HEK293 (cell line): ENCODE results near the gene CAMK2G.

ENCODE experiments used
- BCL11A ChIP-seq: fragments of 450-650 bp; formaldehyde crosslinking; IDR thresholded peaks from 2 replicates; pipeline ENCODE4 v1.5.1; 2016; ENCODE audit warnings: low read depth, missing biosample characterization, missing genetic modification characterization
- CTCF ChIP-seq: fragments of 450-650 bp; formaldehyde crosslinking; IDR thresholded peaks from 2 replicates; pipeline ENCODE4 v1.5.1; 2016; ENCODE audit warnings: missing biosample characterization, missing genetic modification characterization
- HOXA7 ChIP-seq: sonication (generic); formaldehyde crosslinking; IDR thresholded peaks from 2 replicates; pipeline ENCODE4 v1.8.1; 2022; ENCODE audit warnings: missing genetic modification reagents, borderline replicate concordance
- MZF1 ChIP-seq: fragments of 450-650 bp; formaldehyde crosslinking; IDR thresholded peaks from 2 replicates; pipeline ENCODE4 v1.5.1; 2017; ENCODE audit warnings: missing biosample characterization, missing genetic modification characterization, borderline replicate concordance
- PRDM10 ChIP-seq: fragments of 450-650 bp; formaldehyde crosslinking; IDR thresholded peaks from 2 replicates; pipeline ENCODE4 v1.5.1; 2016; ENCODE audit warnings: missing biosample characterization, missing genetic modification characterization
- PRDM4 ChIP-seq: fragments of 450-650 bp; formaldehyde crosslinking; IDR thresholded peaks from 2 replicates; pipeline ENCODE4 v1.5.1; 2017; ENCODE audit warnings: missing biosample characterization, missing genetic modification characterization
- PRDM6 ChIP-seq: fragments of 450-650 bp; formaldehyde crosslinking; IDR thresholded peaks from 2 replicates; pipeline ENCODE4 v1.5.1; 2017; ENCODE audit warnings: missing biosample characterization, missing genetic modification characterization
- SCRT1 ChIP-seq: fragments of 450-650 bp; formaldehyde crosslinking; IDR thresholded peaks from 2 replicates; pipeline ENCODE4 v1.5.1; 2016; ENCODE audit warnings: missing biosample characterization, missing genetic modification characterization, borderline replicate concordance
- SCRT2 ChIP-seq: fragments of 450-650 bp; formaldehyde crosslinking; IDR thresholded peaks from 2 replicates; pipeline ENCODE4 v1.5.1; 2016; ENCODE audit warnings: missing biosample characterization, missing genetic modification characterization
- SP2 ChIP-seq: fragments of 450-650 bp; formaldehyde crosslinking; IDR thresholded peaks from 2 replicates; pipeline ENCODE4 v1.5.1; 2016; ENCODE audit warnings: missing biosample characterization, missing genetic modification characterization
- YY1 ChIP-seq: fragments of 450-650 bp; formaldehyde crosslinking; IDR thresholded peaks from 2 replicates; pipeline ENCODE4 v1.5.1; 2018; ENCODE audit warnings: missing biosample characterization, missing genetic modification characterization
- YY2 ChIP-seq: fragments of 450-650 bp; formaldehyde crosslinking; IDR thresholded peaks from 2 replicates; pipeline ENCODE4 v1.5.1; 2016; ENCODE audit warnings: missing biosample characterization, missing genetic modification characterization
- ZBTB20 ChIP-seq: fragments of 450-650 bp; formaldehyde crosslinking; IDR thresholded peaks from 2 replicates; pipeline ENCODE4 v1.5.1; 2016; ENCODE audit warnings: missing biosample characterization, missing genetic modification characterization
- ZFHX2 ChIP-seq: fragments of 450-650 bp; formaldehyde crosslinking; conservative IDR thresholded peaks from 2 replicates; pipeline ENCODE4 v1.5.1; 2016; ENCODE audit warnings: missing biosample characterization, missing genetic modification characterization
- ZFP41 ChIP-seq: fragments of 450-650 bp; formaldehyde crosslinking; IDR thresholded peaks from 2 replicates; pipeline ENCODE4 v1.5.1; 2016; ENCODE audit warnings: missing biosample characterization, missing genetic modification characterization, borderline replicate concordance
- ZIC2 ChIP-seq: fragments of 450-650 bp; formaldehyde crosslinking; IDR thresholded peaks from 2 replicates; pipeline ENCODE4 v1.5.1; 2016; ENCODE audit warnings: missing biosample characterization, missing genetic modification characterization
- ZNF121 ChIP-seq: fragments of 450-650 bp; formaldehyde crosslinking; IDR thresholded peaks from 2 replicates; pipeline ENCODE4 v1.5.1; 2016; ENCODE audit warnings: missing biosample characterization, missing genetic modification characterization
- ZNF146 ChIP-seq: fragments of 450-650 bp; formaldehyde crosslinking; IDR thresholded peaks from 2 replicates; pipeline ENCODE4 v1.5.1; 2016; ENCODE audit warnings: missing biosample characterization, missing genetic modification characterization
- ZNF248 ChIP-seq: fragments of 450-650 bp; formaldehyde crosslinking; IDR thresholded peaks from 2 replicates; pipeline ENCODE4 v1.5.1; 2017; ENCODE audit warnings: missing biosample characterization, missing genetic modification characterization
- ZNF302 ChIP-seq: fragments of 450-650 bp; formaldehyde crosslinking; IDR thresholded peaks from 2 replicates; pipeline ENCODE4 v1.5.1; 2016; ENCODE audit warnings: missing biosample characterization, missing genetic modification characterization, low read depth
- ZNF311 ChIP-seq: fragments of 450-650 bp; formaldehyde crosslinking; IDR thresholded peaks from 2 replicates; pipeline ENCODE4 v1.5.1; 2017; ENCODE audit warnings: missing biosample characterization, missing genetic modification characterization, borderline replicate concordance
- ZNF324 ChIP-seq: fragments of 450-650 bp; formaldehyde crosslinking; IDR thresholded peaks from 2 replicates; pipeline ENCODE4 v1.5.1; 2016; ENCODE audit warnings: missing biosample characterization, missing genetic modification characterization
- ZNF335 ChIP-seq: fragments of 450-650 bp; formaldehyde crosslinking; conservative IDR thresholded peaks from 2 replicates; pipeline ENCODE4 v1.5.1; 2016; ENCODE audit warnings: missing biosample characterization, missing genetic modification characterization
- ZNF404 ChIP-seq: fragments of 450-650 bp; formaldehyde crosslinking; IDR thresholded peaks from 2 replicates; pipeline ENCODE4 v1.5.1; 2017; ENCODE audit warnings: missing biosample characterization, missing genetic modification characterization
- ZNF510 ChIP-seq: fragments of 450-650 bp; formaldehyde crosslinking; IDR thresholded peaks from 2 replicates; pipeline ENCODE4 v1.5.1; 2018; ENCODE audit warnings: mild to moderate bottlenecking, missing genetic modification characterization, missing biosample characterization; ENCODE audit not compliant: insufficient replicate concordance
- ZNF513 ChIP-seq: fragments of 450-650 bp; IDR thresholded peaks from 2 replicates; pipeline ENCODE4 v1.5.1; 2018; ENCODE audit warnings: missing biosample characterization, missing genetic modification characterization
- ZNF596 ChIP-seq: fragments of 450-650 bp; IDR thresholded peaks from 2 replicates; pipeline ENCODE4 v1.5.0; 2018; ENCODE audit warnings: missing biosample characterization, mild to moderate bottlenecking, missing genetic modification characterization, moderate library complexity
- ZNF654 ChIP-seq: fragments of 450-650 bp; formaldehyde crosslinking; IDR thresholded peaks from 2 replicates; pipeline ENCODE4 v1.5.1; 2016; ENCODE audit warnings: low read depth, missing biosample characterization, missing genetic modification characterization
- ZNF791 ChIP-seq: fragments of 450-650 bp; formaldehyde crosslinking; IDR thresholded peaks from 2 replicates; pipeline ENCODE4 v1.5.1; 2016; ENCODE audit warnings: missing biosample characterization, missing genetic modification characterization
- ZSCAN16 ChIP-seq: fragments of 450-650 bp; formaldehyde crosslinking; IDR thresholded peaks from 2 replicates; pipeline ENCODE4 v1.5.1; 2016; ENCODE audit warnings: missing biosample characterization, missing genetic modification characterization

Gene CAMK2G

GRCh38 chr10:73908853-73909539, 34.6 kb upstream of the CAMK2G start (continued):
- peak; percentile 66 for TF ChIP-seq ZIC2 (tag by site-specific recombination)
- no peak for TF ChIP-seq ZNF121 (tag by site-specific recombination)
- TF ChIP-seq ZNF404 (tag by site-specific recombination): no peak
- no peak for TF ChIP-seq SCRT2 (tag by site-specific recombination)
- no peak for TF ChIP-seq MZF1 (tag by site-specific recombination)
- TF ChIP-seq ZNF596 (tag by site-specific recombination): no peak
- peak; percentile 62 for TF ChIP-seq SP2 (tag by site-specific recombination)
- TF ChIP-seq ZNF248 (tag by site-specific recombination): no peak
- peak; percentile 98 for TF ChIP-seq ZFHX2 (tag by site-specific recombination)
- TF ChIP-seq YY1 (tag by site-specific recombination): no peak
- TF ChIP-seq PRDM4 (tag by site-specific recombination): peak; percentile 43; the same call in 1 of the 2 replicates
- no peak for TF ChIP-seq ZNF311 (tag by site-specific recombination)
- no peak for TF ChIP-seq ZNF146 (tag by site-specific recombination)
- TF ChIP-seq ZNF654 (tag by site-specific recombination): no peak
- TF ChIP-seq SCRT1 (tag by site-specific recombination): no peak
- no peak for TF ChIP-seq ZSCAN16 (tag by site-specific recombination)
- TF ChIP-seq ZNF302 (tag by site-specific recombination): no peak
- TF ChIP-seq PRDM6 (tag by site-specific recombination): peak; percentile 43; the same call in 1 of the 2 replicates
- peak; percentile 79 for TF ChIP-seq PRDM10 (tag by site-specific recombination)
- no peak for TF ChIP-seq ZNF791
- no peak for TF ChIP-seq ZNF510 (tag by site-specific recombination)
- no peak for TF ChIP-seq ZFP41 (tag by site-specific recombination)
- TF ChIP-seq ZNF513: no peak
- TF ChIP-seq HOXA7 (CRISPR knock-in tag): no peak
- TF ChIP-seq CTCF (tag by site-specific recombination): no peak
- peak; percentile 65; the same call in 1 of the 2 replicates for TF ChIP-seq ZBTB20 (tag by site-specific recombination)
- peak; percentile 78; the same call in 1 of the 2 replicates for TF ChIP-seq BCL11A (tag by site-specific recombination)
- 0 out of 2 replicates have a peak, but pooled peaks have one; percentile 60 for TF ChIP-seq ZNF324
- no peak for TF ChIP-seq YY2 (tag by site-specific recombination)
- TF ChIP-seq ZNF335 (tag by site-specific recombination): peak; percentile 92
